ENCODE data around the gene RASSF1. TPM values are rescaled to one million over a fixed set of nuclear protein-coding genes. Genes with fewer than 3 reads are reported as not detected.

RASSF1 gene
- total RNA-seq, 2 donors from 2014 or later = 9.4 to 17.2 TPM

- Histone ChIP-seq H3K36me3 (ENCODE audit: control insufficient read depth, insufficient read depth, low read length) (peaks cover 14% of the 10 kb centered on the region), H3K9ac (ENCODE audit: extremely low read depth, low read length, poor library complexity, severe bottlenecking) (no peak within 1 kb of the TSS), H3K4me1 (ENCODE audit: control insufficient read depth, insufficient read depth, low read length) (no peaks in the 10 kb centered on the region), H3K9me3 (ENCODE audit: control insufficient read depth, low read length) (no peaks in the 10 kb centered on the region), H3K27ac (ENCODE audit: low read depth, low read length) (no peak within 1 kb of the TSS), H3K27me3 (ENCODE audit: control insufficient read depth, insufficient read depth, low read length, poor library complexity, severe bottlenecking) (peaks cover 42% of the 10 kb centered on the region), H3K4me3 (ENCODE audit: low read length) (peak within 1 kb of the TSS; percentile 78)
- DNase-seq = peak; percentile 94
- no peak within 1 kb of the TSS for H3K27ac Mint-ChIP-seq
- H3K27me3 Mint-ChIP-seq (ENCODE audit: insufficient read depth) = peaks cover 55% of the 10 kb centered on the region
- peak within 1 kb of the TSS; percentile 53 for H3K4me3 Mint-ChIP-seq
- H3K4me1 Mint-ChIP-seq = peaks cover 7% of the 10 kb centered on the region
- TF ChIP-seq CTCF (conservative IDR thresholded peaks at IDR 0.05) = no peak
- 15 to 25% methylated on average over 26 to 45 of the region's 45 CpGs for WGBS, 2 experiments (ENCODE audit: insufficient coverage in 1 of 2, insufficient read length in 1 of 2)
- no peaks in the 10 kb centered on the region for H3K9me3 Mint-ChIP-seq
- peaks cover 3% of the 10 kb centered on the region for H3K36me3 Mint-ChIP-seq (ENCODE audit: low read depth)
Measured at GRCh38 chr3:50345586-50346234, 5.1 kb upstream of the RASSF1 start, which contains the start of gene ZMYND10. TSS of gene ZMYND10 (minus strand) at chr3:50345732. CDS start at chr3:50345579, 153 bp downstream.

- Mint-ChIP-seq H3K4me3 (peak overlapping the region; percentile 53), H3K36me3 (ENCODE audit: low read depth) (peaks cover 3% of the 10 kb centered on the region), H3K4me1 (peaks cover 2% of the 10 kb centered on the region), H3K27me3 (ENCODE audit: insufficient read depth) (peaks cover 59% of the 10 kb centered on the region), H3K27ac (no peak overlapping the region), H3K9me3 (no peaks in the 10 kb centered on the region)
- H3K4me3 ChIP-seq (ENCODE audit: low read length) = peak overlapping the region; percentile 78
- H3K9me3 ChIP-seq (ENCODE audit: control insufficient read depth, low read length) = no peaks in the 10 kb centered on the region
- H3K4me1 ChIP-seq (ENCODE audit: control insufficient read depth, insufficient read depth, low read length) = no peaks in the 10 kb centered on the region
- TF ChIP-seq CTCF (conservative IDR thresholded peaks at IDR 0.05) = no peak
- peaks cover 14% of the 10 kb centered on the region for H3K36me3 ChIP-seq (ENCODE audit: control insufficient read depth, insufficient read depth, low read length)
- no peak overlapping the region for H3K27ac ChIP-seq (ENCODE audit: low read depth, low read length)
- 40 to 65% methylated on average over 1 to 8 of the region's 8 CpGs for WGBS, 2 experiments (ENCODE audit: insufficient coverage in 1 of 2, insufficient read length in 1 of 2)
- peaks cover 49% of the 10 kb centered on the region for H3K27me3 ChIP-seq (ENCODE audit: control insufficient read depth, insufficient read depth, low read length, poor library complexity, severe bottlenecking)
- DNase-seq = no peak
- no peak overlapping the region for H3K9ac ChIP-seq (ENCODE audit: extremely low read depth, low read length, poor library complexity, severe bottlenecking)
Measured at GRCh38 chr3:50345008-50345407, 4.4 kb upstream of the RASSF1 start.

GRCh38 chr3:50342813-50343633, 2.4 kb upstream of the RASSF1 start:
- peaks cover 8% of the 10 kb centered on the region for H3K36me3 ChIP-seq (ENCODE audit: control insufficient read depth, insufficient read depth, low read length)
- no peak overlapping the region for H3K4me3 Mint-ChIP-seq
- no peaks in the 10 kb centered on the region for H3K9me3 ChIP-seq (ENCODE audit: control insufficient read depth, low read length)
- no peaks in the 10 kb centered on the region for H3K4me1 Mint-ChIP-seq
- peak; percentile 80 for DNase-seq
- no peak overlapping the region for H3K27ac Mint-ChIP-seq
- H3K4me3 ChIP-seq (ENCODE audit: low read length) = no peak overlapping the region
- no peak overlapping the region for H3K27ac ChIP-seq (ENCODE audit: low read depth, low read length)
- H3K27me3 ChIP-seq (ENCODE audit: control insufficient read depth, insufficient read depth, low read length, poor library complexity, severe bottlenecking) = peaks cover 69% of the 10 kb centered on the region
- no peaks in the 10 kb centered on the region for H3K9me3 Mint-ChIP-seq
- peaks cover under 1% of the 10 kb centered on the region for H3K4me1 ChIP-seq (ENCODE audit: control insufficient read depth, insufficient read depth, low read length)
- 75 to 82% methylated on average over 10 to 13 of the region's 13 CpGs for WGBS, 2 experiments (ENCODE audit: insufficient coverage in 1 of 2, insufficient read length in 1 of 2)
- peak; percentile 68 for TF ChIP-seq CTCF (conservative IDR thresholded peaks at IDR 0.05)
- H3K36me3 Mint-ChIP-seq (ENCODE audit: low read depth) = peaks cover 3% of the 10 kb centered on the region
- peaks cover 78% of the 10 kb centered on the region for H3K27me3 Mint-ChIP-seq (ENCODE audit: insufficient read depth)
- H3K9ac ChIP-seq (ENCODE audit: extremely low read depth, low read length, poor library complexity, severe bottlenecking) = no peak overlapping the region

Measured in endodermal cell (in vitro differentiated cells).